NCI-H2107 treated with DMSO at 0.1 percent for 48 hours (cell line): ENCODE measurements around the gene KLF16.
"Not testable (repeated sequence)": the region's sequence is repeated elsewhere in the genome, so short reads cannot be mapped to it uniquely, and the experiment has no call there.

Experiments
- DNase-seq: peaks from one replicate; lab custom pipeline; 2025; ENCODE audit not compliant: unreplicated experiment; lab: John Stamatoyannopoulos, UW

Gene KLF16

GRCh38 chr19:1863328-1863637, at the start of gene KLF16:
KLF16 (minus strand) TSS chr19:1863579; CDS start chr19:1863497, 82 bp downstream.
- no peak for DNase-seq

- no peak for DNase-seq
Measured at GRCh38 chr19:1912760-1913505, 49.6 kb upstream of the KLF16 start.

GRCh38 chr19:1911995-1912394, 48.6 kb upstream of the KLF16 start:
- DNase-seq = no peak

- no peak for DNase-seq
Measured at GRCh38 chr19:1911098-1911497, 47.7 kb upstream of the KLF16 start.

- DNase-seq = no peak
Measured at GRCh38 chr19:1910177-1910576, 46.8 kb upstream of the KLF16 start.

- DNase-seq = no peak
Measured at GRCh38 chr19:1909761-1910080, 46.3 kb upstream of the KLF16 start.

GRCh38 chr19:1908364-1908678, 44.9 kb upstream of the KLF16 start:
- DNase-seq = no peak

GRCh38 chr19:1907563-1908363, 44.4 kb upstream of the KLF16 start:
- DNase-seq = no peak

GRCh38 chr19:1906985-1907562, 43.7 kb upstream of the KLF16 start:
- DNase-seq = no peak

- no peak for DNase-seq
Measured at GRCh38 chr19:1905863-1906375, 42.5 kb upstream of the KLF16 start.

GRCh38 chr19:1905110-1905862, 41.9 kb upstream of the KLF16 start, which contains the start of the genes ADAT3 and SCAMP4:
ADAT3 (plus strand) TSS chr19:1905399; CDS start chr19:1912048, 6,649 bp downstream.
SCAMP4 (plus strand) TSS chr19:1905399; CDS start chr19:1915020, 9,621 bp downstream.
- DNase-seq = peak; percentile 93

- DNase-seq = no peak
Measured at GRCh38 chr19:1904860-1905109, 41.4 kb upstream of the KLF16 start.

GRCh38 chr19:1902923-1903322, 39.5 kb upstream of the KLF16 start:
- no peak for DNase-seq

- DNase-seq = no peak
Measured at GRCh38 chr19:1901940-1902404, 38.6 kb upstream of the KLF16 start.

GRCh38 chr19:1896508-1896907, 33.1 kb upstream of the KLF16 start:
- DNase-seq = no peak

- no peak for DNase-seq
Measured at GRCh38 chr19:1893791-1894190, 30.4 kb upstream of the KLF16 start.

- no peak for DNase-seq
Measured at GRCh38 chr19:1889907-1890306, 26.5 kb upstream of the KLF16 start.

- DNase-seq = no peak
Measured at GRCh38 chr19:1888385-1888784, 25.0 kb upstream of the KLF16 start.

GRCh38 chr19:1886360-1886759, 23.0 kb upstream of the KLF16 start:
- DNase-seq = not testable (repeated sequence)

GRCh38 chr19:1885398-1886119, 22.2 kb upstream of the KLF16 start, which contains the start of gene ABHD17A:
ABHD17A (minus strand) TSS chr19:1885496; CDS start chr19:1881566, 3,930 bp downstream.
- DNase-seq = peak; percentile 70
